Keratinocyte (primary cell): Measurements from ENCODE around the gene RNASE7.

ENCODE experiments used
- CTCF ChIP-seq, 3 experiments: IDR thresholded peaks in 1 of 3; conservative IDR thresholded peaks in 1 of 3; optimal IDR thresholded peaks in 1 of 3; 2 replicates in 2 of 3; 3 replicates in 1 of 3; pipeline versions ENCODE3 to v1.5.1; 2011; ENCODE audit warnings: low read length in 3 of 3, mild to moderate bottlenecking in 3 of 3, moderate library complexity in 2 of 3, control low read depth in 1 of 3, inconsistent platforms in 1 of 3; ENCODE audit not compliant: insufficient read depth in 2 of 3; ENCODE audit errors: extremely low read depth in 1 of 3
- EZH2 ChIP-seq: IDR thresholded peaks from one replicate; pipeline ENCODE4 v1.6.1; 2012; ENCODE audit warnings: inconsistent platforms, mild to moderate bottlenecking, low read length, moderate library complexity

DNA sequence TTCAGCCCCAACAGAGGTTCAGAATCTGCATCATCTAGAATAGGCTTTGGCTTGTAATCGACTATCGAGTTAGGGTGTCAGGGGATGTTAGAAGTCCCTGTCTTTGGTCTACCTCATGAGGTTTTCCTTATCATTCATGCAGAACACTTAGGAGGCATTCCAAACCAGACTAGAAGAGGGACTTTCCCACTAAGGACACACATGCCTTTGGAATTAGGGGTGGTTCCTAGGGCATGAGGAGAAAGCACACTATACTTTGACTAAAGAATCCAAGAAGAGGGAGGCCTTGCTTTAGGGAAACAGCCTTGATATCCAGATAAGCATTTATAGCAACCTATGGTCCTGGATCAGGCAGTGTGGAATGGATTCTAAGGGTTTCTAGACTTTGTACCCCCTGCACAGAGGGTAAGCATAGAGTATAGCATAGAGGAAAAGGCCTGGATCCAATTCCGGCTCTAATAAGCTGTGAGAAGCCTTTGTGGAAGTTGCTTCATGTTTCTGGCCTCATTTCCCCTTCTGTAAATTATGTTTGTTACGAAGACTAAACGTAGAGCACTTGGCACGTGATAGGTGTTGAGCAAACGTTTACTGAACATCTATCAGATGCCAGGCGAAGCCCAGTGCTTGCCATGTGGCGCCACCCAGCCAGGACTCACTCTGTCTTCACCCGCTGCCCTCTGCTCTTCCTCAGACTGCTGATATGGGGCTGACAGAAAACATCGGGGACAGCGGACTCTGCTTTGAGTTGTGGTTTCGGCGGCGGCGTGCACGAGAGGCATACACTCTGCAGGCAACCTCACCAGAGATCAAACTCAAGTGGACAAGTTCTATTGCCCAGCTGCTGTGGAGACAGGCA is 43.1 kb downstream of the RNASE7 start:
- TF ChIP-seq CTCF (optimal IDR thresholded peaks at IDR 0.05 in 1 of 3, IDR thresholded peaks at IDR 0.05 in 1 of 3, conservative IDR thresholded peaks at IDR 0.05 in 1 of 3; ENCODE audit: extremely low read depth in 1 of 3, insufficient read depth in 2 of 3, low read length in 3 of 3) (no peak), EZH2 (no peak)
